Gastrocnemius medialis (tissue), 4 donors: ENCODE measurements around the gene MAPK12.

Source experiments
- CTCF ChIP-seq, 5 experiments: fragments of 450-650 bp in 3 of 5; fragments of 200-600 bp in 2 of 5; sonication (generic) in 2 of 5; IDR thresholded peaks in 4 of 5; conservative IDR thresholded peaks in 1 of 5; 1 replicate in 4 of 5; 2 replicates in 1 of 5; pipeline ENCODE4 v1.5.1; 2016 to 2019; ENCODE audit warnings: antibody characterized with exemption in 5 of 5, mild to moderate bottlenecking in 3 of 5, moderate library complexity in 3 of 5
- POLR2A ChIP-seq, 2 donors: fragments of 450-650 bp; IDR thresholded peaks; one replicate each; pipeline ENCODE4 v1.6.1; 2017; ENCODE audit warnings: antibody characterized with exemption in 2 of 2, mild to moderate bottlenecking in 2 of 2, moderate library complexity in 2 of 2

- TF ChIP-seq POLR2A (IDR thresholded peaks at IDR 0.05) (no peak), CTCF (IDR thresholded peaks at IDR 0.05 in 4 of 5, conservative IDR thresholded peaks at IDR 0.05 in 1 of 5) (no peak)
These were observed 39.8 kb downstream of the MAPK12 start for GRCh38 chr22:50221410-50222300.
